Stimulated activated memory B cell treated with anti-CD40 and anti-IgM and Interleukin-4, amounts not matched to agents 10 μg/mL and 1 μg/mL and 100 μg/mL, for 72 hours (primary cell): ENCODE results near the gene COL3A1.

Source experiments
- ATAC-seq: fragments of 150-1000 bp; cut with Tn5 transposase; 2 replicates; pipeline ENCODE4 v1.10.0; 2021
- H3K27ac Mint-ChIP-seq: one replicate; pipeline ENCODE4 v1.8.0; 2022; ENCODE audit warnings: mild to moderate bottlenecking, mixed read lengths
- H3K27me3 Mint-ChIP-seq: one replicate; pipeline ENCODE4 v1.8.0; 2022; ENCODE audit warnings: mixed read lengths
- H3K36me3 Mint-ChIP-seq: one replicate; pipeline ENCODE4 v1.8.0; 2022; ENCODE audit warnings: mixed read lengths
- H3K4me1 Mint-ChIP-seq: one replicate; pipeline ENCODE4 v1.8.0; 2022; ENCODE audit warnings: mixed read lengths
- H3K4me3 Mint-ChIP-seq: one replicate; pipeline ENCODE4 v1.8.0; 2022; ENCODE audit warnings: mild to moderate bottlenecking, moderate library complexity, mixed read lengths
- H3K9me3 Mint-ChIP-seq: one replicate; pipeline ENCODE4 v1.8.0; 2022; ENCODE audit warnings: mixed read lengths

The COL3A1 gene

GRCh38 chr2:188966728-188967440, 7.3 kb upstream of the COL3A1 start:
- no peaks in the 10 kb centered on the region for H3K9me3 Mint-ChIP-seq
- ATAC-seq, result no peak
- H3K4me1 Mint-ChIP-seq, result no peaks in the 10 kb centered on the region
- H3K36me3 Mint-ChIP-seq, result no peaks in the 10 kb centered on the region
- H3K27me3 Mint-ChIP-seq, result no peaks in the 10 kb centered on the region
- no peak overlapping the region for H3K27ac Mint-ChIP-seq
- H3K4me3 Mint-ChIP-seq, result no peak overlapping the region

- ATAC-seq, result no peak
- H3K36me3 Mint-ChIP-seq, result no peaks in the 10 kb centered on the region
- H3K9me3 Mint-ChIP-seq, result no peaks in the 10 kb centered on the region
- H3K27ac Mint-ChIP-seq, result no peak overlapping the region
- no peak overlapping the region for H3K4me3 Mint-ChIP-seq
- no peaks in the 10 kb centered on the region for H3K4me1 Mint-ChIP-seq
- H3K27me3 Mint-ChIP-seq, result no peaks in the 10 kb centered on the region
These were observed 4.9 kb upstream of the COL3A1 start for GRCh38 chr2:188969236-188969635.

- Mint-ChIP-seq H3K4me1 (no peaks in the 10 kb centered on the region), H3K36me3 (no peaks in the 10 kb centered on the region), H3K9me3 (no peaks in the 10 kb centered on the region), H3K4me3 (no peak overlapping the region), H3K27me3 (no peaks in the 10 kb centered on the region), H3K27ac (no peak overlapping the region)
- no peak for ATAC-seq
These were observed 4.5 kb upstream of the COL3A1 start for GRCh38 chr2:188969651-188970050.

- H3K27ac Mint-ChIP-seq, result no peak overlapping the region
- H3K4me3 Mint-ChIP-seq, result no peak overlapping the region
- no peaks in the 10 kb centered on the region for H3K4me1 Mint-ChIP-seq
- H3K9me3 Mint-ChIP-seq, result no peaks in the 10 kb centered on the region
- no peak for ATAC-seq
- no peaks in the 10 kb centered on the region for H3K36me3 Mint-ChIP-seq
- no peaks in the 10 kb centered on the region for H3K27me3 Mint-ChIP-seq
These were observed 4.0 kb upstream of the COL3A1 start for GRCh38 chr2:188970211-188970610.

- ATAC-seq, result no peak
- Mint-ChIP-seq H3K4me1 (no peaks in the 10 kb centered on the region), H3K27me3 (no peaks in the 10 kb centered on the region), H3K27ac (no peak overlapping the region), H3K4me3 (no peak overlapping the region), H3K36me3 (no peaks in the 10 kb centered on the region), H3K9me3 (no peaks in the 10 kb centered on the region)
These were observed 2.7 kb upstream of the COL3A1 start for GRCh38 chr2:188971432-188971861.

- Mint-ChIP-seq H3K4me1 (no peaks in the 10 kb centered on the region), H3K27ac (no peak overlapping the region), H3K9me3 (no peaks in the 10 kb centered on the region), H3K36me3 (no peaks in the 10 kb centered on the region), H3K4me3 (no peak overlapping the region), H3K27me3 (no peaks in the 10 kb centered on the region)
- ATAC-seq, result no peak
These were observed 532 bp upstream of the COL3A1 start for GRCh38 chr2:188973641-188974040.

- H3K27me3 Mint-ChIP-seq, result no peaks in the 10 kb centered on the region
- no peak for ATAC-seq
- no peaks in the 10 kb centered on the region for H3K9me3 Mint-ChIP-seq
- H3K4me1 Mint-ChIP-seq, result no peaks in the 10 kb centered on the region
- H3K27ac Mint-ChIP-seq, result no peak overlapping the region
- no peaks in the 10 kb centered on the region for H3K36me3 Mint-ChIP-seq
- no peak overlapping the region for H3K4me3 Mint-ChIP-seq
These were observed 1.4 kb downstream of the COL3A1 start for GRCh38 chr2:188975497-188976102.

- H3K4me3 Mint-ChIP-seq, result no peak overlapping the region
- H3K9me3 Mint-ChIP-seq, result no peaks in the 10 kb centered on the region
- no peak for ATAC-seq
- no peak overlapping the region for H3K27ac Mint-ChIP-seq
- H3K27me3 Mint-ChIP-seq, result no peaks in the 10 kb centered on the region
- no peaks in the 10 kb centered on the region for H3K4me1 Mint-ChIP-seq
- H3K36me3 Mint-ChIP-seq, result no peaks in the 10 kb centered on the region
These were observed 2.5 kb downstream of the COL3A1 start for GRCh38 chr2:188976545-188977268.

GRCh38 chr2:188977317-188977716, 3.1 kb downstream of the COL3A1 start:
- Mint-ChIP-seq H3K4me1 (no peaks in the 10 kb centered on the region), H3K9me3 (no peaks in the 10 kb centered on the region), H3K27me3 (no peaks in the 10 kb centered on the region), H3K36me3 (no peaks in the 10 kb centered on the region), H3K4me3 (no peak overlapping the region), H3K27ac (no peak overlapping the region)
- ATAC-seq, result no peak

- Mint-ChIP-seq H3K4me1 (no peaks in the 10 kb centered on the region), H3K36me3 (no peaks in the 10 kb centered on the region), H3K9me3 (no peaks in the 10 kb centered on the region), H3K4me3 (peak overlapping the region; percentile 54), H3K27ac (peak overlapping the region; percentile 55), H3K27me3 (no peaks in the 10 kb centered on the region)
- peak; percentile 73 for ATAC-seq
These were observed 4.3 kb downstream of the COL3A1 start for GRCh38 chr2:188978291-188979081.

GRCh38 chr2:188979187-188980114, 5.3 kb downstream of the COL3A1 start:
- Mint-ChIP-seq H3K27ac (peak overlapping the region; percentile 55), H3K4me3 (no peak overlapping the region), H3K9me3 (no peaks in the 10 kb centered on the region), H3K36me3 (no peaks in the 10 kb centered on the region), H3K4me1 (no peaks in the 10 kb centered on the region), H3K27me3 (no peaks in the 10 kb centered on the region)
- ATAC-seq, result no peak

- H3K36me3 Mint-ChIP-seq, result no peaks in the 10 kb centered on the region
- H3K27ac Mint-ChIP-seq, result no peak overlapping the region
- H3K27me3 Mint-ChIP-seq, result no peaks in the 10 kb centered on the region
- no peak overlapping the region for H3K4me3 Mint-ChIP-seq
- no peak for ATAC-seq
- no peaks in the 10 kb centered on the region for H3K9me3 Mint-ChIP-seq
- H3K4me1 Mint-ChIP-seq, result no peaks in the 10 kb centered on the region
These were observed 9.4 kb downstream of the COL3A1 start for GRCh38 chr2:188983427-188984064.

- ATAC-seq, result no peak
- no peak overlapping the region for H3K27ac Mint-ChIP-seq
- no peak overlapping the region for H3K4me3 Mint-ChIP-seq
- no peaks in the 10 kb centered on the region for H3K4me1 Mint-ChIP-seq
- H3K27me3 Mint-ChIP-seq, result no peaks in the 10 kb centered on the region
- no peaks in the 10 kb centered on the region for H3K36me3 Mint-ChIP-seq
- no peaks in the 10 kb centered on the region for H3K9me3 Mint-ChIP-seq
These were observed 9.9 kb downstream of the COL3A1 start for GRCh38 chr2:188984065-188984491.

GRCh38 chr2:188984680-188985079, 10.5 kb downstream of the COL3A1 start:
- H3K4me3 Mint-ChIP-seq, result no peak overlapping the region
- ATAC-seq, result no peak
- H3K4me1 Mint-ChIP-seq, result no peaks in the 10 kb centered on the region
- H3K36me3 Mint-ChIP-seq, result no peaks in the 10 kb centered on the region
- H3K27ac Mint-ChIP-seq, result no peak overlapping the region
- no peaks in the 10 kb centered on the region for H3K27me3 Mint-ChIP-seq
- no peaks in the 10 kb centered on the region for H3K9me3 Mint-ChIP-seq
